HG03280 (cell line): ENCODE results near the gene SCN10A.

Experiments
- ATAC-seq: cut with Tn5 transposase; IDR thresholded peaks from one replicate; pipeline ENCODE4 v1.9.1; 2021; ENCODE audit warnings: mild to moderate bottlenecking, moderate library complexity; ENCODE audit not compliant: unreplicated experiment

The SCN10A gene

GRCh38 chr3:38782148-38782547 is 33.9 kb downstream of the SCN10A start:
- no peak for ATAC-seq

DNA sequence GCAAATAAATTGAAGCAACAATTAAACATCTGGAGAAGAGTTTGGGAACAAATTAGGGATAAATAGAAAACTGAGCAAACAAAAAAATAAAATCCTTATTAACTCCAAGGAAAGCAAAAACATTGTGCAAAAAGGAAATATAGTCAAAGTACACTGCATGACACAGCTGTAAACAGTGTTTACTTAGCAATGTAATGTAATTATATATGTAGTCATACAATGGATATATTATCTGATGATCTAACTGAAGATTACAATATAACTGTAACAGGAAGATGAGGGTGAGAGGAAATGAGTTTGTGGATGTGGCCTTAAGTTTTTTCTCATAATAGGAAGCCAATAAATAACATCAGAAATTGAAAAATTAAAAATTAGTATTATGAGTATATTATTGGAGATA is 42.5 kb downstream of the SCN10A start:
- no peak for ATAC-seq

- no peak for ATAC-seq
Observed at GRCh38 chr3:38763569-38763968, 52.4 kb downstream of the SCN10A start.

GRCh38 chr3:38758557-38758956 is 57.5 kb downstream of the SCN10A start:
- ATAC-seq, result no peak

DNA sequence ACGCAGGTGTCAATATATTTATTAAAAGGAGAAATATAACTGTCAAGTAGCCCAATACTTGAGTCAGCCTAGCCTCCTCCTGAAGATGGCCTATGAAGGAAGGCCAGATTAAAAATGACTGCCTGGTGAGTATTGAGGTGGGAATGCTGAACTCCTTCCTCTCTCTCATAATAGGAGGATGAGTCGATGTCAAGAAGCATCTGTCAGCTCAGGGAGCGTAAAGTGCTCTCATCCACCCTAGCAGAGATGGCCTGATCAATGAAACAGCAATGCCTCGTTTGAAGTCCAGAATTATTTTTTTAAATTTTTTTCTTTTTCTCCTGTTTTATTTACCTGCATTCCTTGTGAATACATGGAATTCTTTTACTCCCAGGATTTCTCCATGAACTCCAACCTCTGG is 58.3 kb downstream of the SCN10A start:
- no peak for ATAC-seq

- no peak for ATAC-seq
Observed at GRCh38 chr3:38756892-38757291, 59.1 kb downstream of the SCN10A start.

DNA sequence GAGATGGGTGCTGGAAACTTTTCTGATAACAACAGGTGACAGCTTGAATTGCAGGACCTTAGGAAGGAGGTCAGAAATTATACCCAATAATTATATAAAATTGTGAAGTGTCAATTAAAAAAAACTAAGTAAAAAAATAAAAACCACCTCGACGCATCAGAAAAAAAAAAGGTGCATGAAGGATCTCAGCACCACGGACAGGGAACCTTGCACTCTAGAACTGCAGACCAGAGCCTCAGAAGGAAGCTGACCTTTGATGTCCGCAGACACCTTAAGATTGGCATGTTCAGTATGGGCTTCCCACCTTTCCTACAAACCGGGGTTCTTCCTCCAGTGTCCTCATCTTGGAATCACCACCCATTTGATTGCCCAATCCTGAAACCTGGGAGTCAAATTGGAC is 60.9 kb downstream of the SCN10A start:
- ATAC-seq, result no peak

GRCh38 chr3:38746641-38747040 is 69.4 kb downstream of the SCN10A start:
- no peak for ATAC-seq

DNA sequence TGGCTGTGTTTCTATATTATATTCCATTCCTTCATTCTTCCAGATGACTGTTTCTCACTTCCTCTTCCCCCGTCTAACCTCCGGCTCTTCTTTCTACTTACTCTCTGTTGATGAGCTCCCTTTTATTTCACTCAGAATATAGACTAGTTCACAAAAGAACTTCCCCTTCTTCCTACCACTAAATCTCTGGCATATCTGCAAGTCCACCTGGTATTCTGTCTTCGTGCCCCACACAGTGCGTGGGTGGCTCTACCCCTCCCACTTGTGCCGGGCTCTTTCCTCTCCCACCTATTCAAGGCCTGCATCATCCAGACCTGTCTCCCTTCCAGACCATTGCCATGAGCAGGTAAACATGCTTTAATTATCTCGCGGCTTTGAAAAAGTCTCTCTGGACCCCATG is 73.0 kb downstream of the SCN10A start:
- ATAC-seq, result no peak

DNA sequence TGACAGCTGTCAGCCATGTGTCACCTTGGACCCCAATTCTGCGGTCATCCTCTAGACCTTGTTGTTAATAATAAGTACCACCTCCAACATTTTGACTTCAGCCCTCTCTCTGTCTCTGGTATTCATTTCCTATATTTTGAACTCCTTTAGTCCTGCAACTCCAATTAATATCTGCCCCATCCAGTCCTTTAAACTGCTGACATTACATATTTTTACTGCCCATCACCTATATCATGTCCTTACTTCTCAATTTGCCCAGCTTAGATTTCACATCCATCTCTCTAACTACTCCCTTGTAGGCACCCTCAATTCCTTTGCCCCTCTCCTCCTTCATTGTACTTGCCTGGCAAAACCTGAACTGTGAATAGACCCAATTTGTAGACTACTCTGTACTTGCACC is 73.5 kb downstream of the SCN10A start:
- ATAC-seq, result no peak

DNA sequence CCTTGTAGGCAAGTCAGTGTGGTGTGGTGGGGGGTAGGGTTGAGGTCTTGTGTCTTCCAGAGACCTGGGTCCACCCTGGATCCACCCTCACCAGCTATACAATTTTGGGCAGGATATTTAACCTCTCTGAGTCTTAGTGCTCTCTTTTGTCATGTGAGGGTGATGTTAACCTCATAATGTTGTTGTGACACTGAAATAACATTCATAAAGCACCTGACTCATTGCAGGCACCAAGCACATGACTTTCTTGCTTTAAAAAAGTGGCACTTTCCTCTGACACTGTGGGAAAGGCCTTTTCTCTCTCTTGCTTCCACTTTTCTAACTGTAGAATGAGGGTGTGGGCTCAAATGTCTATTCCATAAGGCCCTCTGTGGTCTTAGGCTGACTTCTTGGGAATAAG is 75.5 kb downstream of the SCN10A start:
- ATAC-seq, result no peak

GRCh38 chr3:38739931-38740330 is 76.1 kb downstream of the SCN10A start:
- no peak for ATAC-seq

DNA sequence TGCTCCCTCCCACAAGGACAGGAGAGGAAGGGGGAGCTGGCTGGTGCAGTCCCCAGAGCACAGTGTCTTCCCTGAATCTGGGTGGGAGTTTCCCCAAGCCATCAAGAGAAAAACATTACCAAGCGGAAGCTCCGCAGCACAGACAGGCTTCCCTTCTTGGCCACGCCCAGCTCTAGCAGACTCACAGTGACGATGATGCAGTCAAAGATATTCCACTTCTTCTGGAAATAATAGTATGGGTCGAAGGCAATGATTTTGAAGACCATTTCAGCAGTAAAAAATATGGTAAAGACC is 76.7 kb downstream of the SCN10A start:
- no peak for ATAC-seq

- ATAC-seq, result no peak
Observed at GRCh38 chr3:38738630-38739395, 77.2 kb downstream of the SCN10A start.

DNA sequence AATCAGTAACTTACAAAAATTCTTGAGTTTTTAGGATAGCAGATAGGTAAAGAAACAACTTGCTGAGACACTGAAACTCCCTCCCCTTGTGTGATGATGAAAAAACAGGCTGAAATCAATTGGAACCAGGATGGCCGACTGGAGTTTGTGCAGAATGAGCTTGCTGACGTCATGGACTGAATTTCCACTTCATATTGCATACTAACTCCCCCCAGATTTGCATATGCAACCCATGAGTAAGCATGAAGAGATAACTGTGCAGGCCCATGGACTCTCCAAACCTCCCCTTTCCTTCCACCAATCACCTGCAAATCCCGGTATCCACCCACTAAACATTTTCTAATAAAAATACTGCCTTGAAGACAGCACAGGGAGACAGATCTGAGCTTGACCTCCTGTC is 84.5 kb downstream of the SCN10A start:
- ATAC-seq, result no peak

GRCh38 chr3:38730281-38730680 is 85.7 kb downstream of the SCN10A start:
- ATAC-seq, result no peak

DNA sequence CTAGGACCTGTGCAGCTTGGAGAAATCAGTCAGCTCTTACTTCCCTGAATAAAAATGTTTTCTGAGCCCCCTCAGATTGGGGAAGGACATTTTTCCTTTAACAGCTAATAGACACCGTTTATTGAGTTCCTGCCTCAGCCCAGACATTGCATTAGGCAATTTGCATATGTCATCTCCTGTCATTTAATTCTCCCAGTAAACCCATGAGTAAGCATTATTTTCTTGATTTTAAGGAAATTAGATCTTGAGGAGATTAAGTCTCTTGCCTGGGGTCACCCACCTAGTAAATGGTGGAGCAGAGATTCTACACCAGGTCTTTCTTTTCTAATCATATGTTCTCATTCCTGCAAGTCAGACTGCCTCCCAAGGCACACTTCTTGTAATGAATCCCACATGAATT is 88.0 kb downstream of the SCN10A start:
- ATAC-seq, result no peak

DNA sequence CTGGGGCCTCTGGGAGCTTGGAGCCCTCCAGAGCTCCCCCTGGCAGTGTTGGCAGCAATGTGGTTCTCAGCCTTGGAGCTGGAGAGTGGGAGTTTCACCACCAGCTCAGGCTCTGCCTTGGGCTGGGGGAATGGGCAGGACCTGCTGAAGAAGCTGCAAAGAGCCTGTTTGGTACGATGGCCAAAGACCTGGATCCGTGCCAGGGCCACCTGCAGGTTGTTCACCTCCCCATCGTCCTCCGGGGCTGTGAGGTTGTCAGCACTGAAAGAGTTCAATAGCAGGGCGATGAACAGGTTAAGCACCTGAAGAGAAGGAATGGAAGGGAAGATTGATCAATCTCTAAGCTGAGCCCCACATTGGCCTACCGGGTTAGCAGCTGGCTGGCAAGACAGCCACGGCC is 89.3 kb downstream of the SCN10A start:
- ATAC-seq, result no peak

DNA sequence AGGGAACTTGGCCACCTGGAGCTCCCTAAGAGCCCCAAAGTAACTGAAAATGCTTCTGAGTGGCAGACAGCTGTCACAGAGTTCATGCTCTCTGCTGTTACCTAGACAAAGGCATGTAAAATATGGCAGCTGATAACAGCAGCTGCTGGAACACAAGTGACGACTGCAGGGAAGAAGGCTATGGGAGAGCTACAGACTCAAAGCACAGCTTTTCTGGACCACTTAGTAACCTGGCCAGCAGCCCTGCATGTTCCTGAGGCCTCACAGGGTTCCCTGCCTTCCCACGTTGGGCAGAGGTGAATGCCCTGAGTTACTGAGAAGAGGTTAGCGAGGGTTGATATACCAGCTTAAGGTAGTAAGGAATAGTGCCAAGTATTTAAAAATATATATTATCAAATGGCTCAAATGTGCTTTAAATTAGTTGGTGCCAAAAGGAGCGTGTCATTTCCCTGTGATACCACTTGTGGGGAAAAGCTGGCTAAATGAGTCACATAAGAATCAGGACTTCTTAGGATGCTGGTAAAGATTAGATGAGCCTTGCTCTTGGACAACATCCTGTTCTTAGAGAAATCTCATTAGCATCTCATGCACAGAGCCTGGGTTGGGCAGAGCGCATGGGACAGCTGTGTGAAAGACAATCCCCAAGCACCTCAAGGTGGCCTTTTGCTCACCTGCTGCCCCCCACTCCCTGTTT is 90.1 kb downstream of the SCN10A start:
- ATAC-seq, result no peak

DNA sequence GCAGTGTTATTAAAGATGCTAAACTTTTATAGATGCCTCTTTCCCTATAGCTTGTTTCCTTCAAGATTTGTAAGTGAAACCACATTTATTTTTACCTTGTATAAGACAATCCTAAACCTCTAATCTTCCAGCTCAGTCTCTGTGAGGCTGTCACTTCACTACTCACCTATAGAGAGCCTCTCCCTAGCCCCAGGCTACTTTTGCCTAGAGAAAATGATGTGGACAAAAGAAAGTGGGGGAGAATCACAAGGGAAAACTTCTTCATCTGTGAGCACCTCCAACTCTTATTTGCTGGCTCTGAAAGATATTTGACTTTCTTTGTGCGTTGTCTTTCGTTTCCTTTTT is 91.7 kb downstream of the SCN10A start:
- no peak for ATAC-seq

DNA sequence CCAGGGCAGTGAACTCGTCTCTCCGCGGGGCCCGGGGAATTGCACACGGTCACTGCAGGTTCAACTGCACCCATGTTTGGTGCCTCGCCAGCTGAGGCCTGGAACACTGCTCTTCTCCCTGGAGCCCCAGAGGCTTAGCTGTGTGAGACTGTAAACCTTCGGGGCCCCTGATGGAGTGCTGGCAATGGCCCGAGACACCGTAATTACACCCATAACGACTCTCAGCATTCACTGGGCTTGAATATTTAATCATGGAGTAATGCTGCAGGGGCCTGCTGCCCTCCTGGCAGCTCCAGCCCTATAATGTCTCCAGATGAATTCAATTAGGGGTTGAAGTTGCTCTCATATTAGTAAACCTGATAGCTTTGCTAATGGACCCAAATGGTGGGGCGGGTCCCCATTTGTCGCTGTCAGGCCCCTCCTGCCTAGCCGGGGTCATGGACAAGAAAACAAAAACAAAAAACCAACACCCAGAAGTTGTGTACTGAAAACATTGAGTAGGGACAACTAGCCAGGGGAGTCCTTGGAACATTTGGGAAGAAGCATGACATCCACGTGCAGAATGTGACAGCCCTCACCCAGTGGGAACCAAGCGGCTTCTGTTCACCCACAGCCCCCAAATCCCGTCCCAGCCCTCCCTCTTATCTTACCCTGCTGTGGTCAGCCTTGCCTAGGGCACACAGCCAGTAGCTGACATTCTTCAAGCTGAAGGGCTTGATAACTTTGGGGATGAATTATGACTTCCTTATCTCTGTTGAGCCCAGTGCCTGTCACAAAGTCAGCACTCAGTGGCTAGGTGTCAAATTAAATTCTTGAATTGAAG is 92.2 kb downstream of the SCN10A start:
- no peak for ATAC-seq
